ENCODE results near the gene CRACDL.

- TF ChIP-seq CTCF (IDR thresholded peaks at IDR 0.05; ENCODE audit: insufficient read depth, low read length) (no peak), POLR2AphosphoS5 (IDR thresholded peaks at IDR 0.05; ENCODE audit: low read depth) (no peak)
Observed at GRCh38 chr2:98821629-98822135, 114.3 kb downstream of the CRACDL start.
